OCI-LY7 (cell line): ENCODE measurements around the gene HPCA. TPM values are rescaled to one million over a fixed set of nuclear protein-coding genes. Genes with fewer than 3 reads are reported as not detected.

Source experiments
- BruUV-seq: library from RNA; stranded (reverse); fragments of 400-500 nt; replicated peaks from 2 replicates; lab custom pipeline; 2021; lab: Mats Ljungman, UMichigan
- CTCF ChIA-PET: fragments of 300-600 bp; sonication (Branson Sonifier 250); formaldehyde crosslinking; loops from one replicate; lab custom pipeline; 2022; ENCODE audit warnings: antibody characterized with exemption; ENCODE audit not compliant: unreplicated experiment; lab: Charles Lee
- POLR2A ChIA-PET: fragments of 300-600 bp; sonication (Branson Sonifier 250); formaldehyde crosslinking; loops from one replicate; lab custom pipeline; 2022; ENCODE audit warnings: antibody characterized with exemption; lab: Charles Lee
- DNase-seq: peaks from one replicate; pipeline ENCODE4 v3.0.0-alpha.2; 2015; ENCODE audit warnings: low spot score
- H2AFZ ChIP-seq: fragments of 200-600 bp; sonication (generic), shearing (Covaris generic); 2 replicates; pipeline ENCODE4 v1.6.1; 2014; ENCODE audit warnings: mild to moderate bottlenecking, antibody characterized with exemption, low read length, moderate library complexity
- H3K27ac ChIP-seq: fragments of 200-600 bp; sonication (generic); 2 replicates; pipeline ENCODE4 v1.5.1; 2014; ENCODE audit warnings: mixed run types, low read depth, mild to moderate bottlenecking, moderate library complexity, low read length, inconsistent platforms; ENCODE audit not compliant: poor library complexity, severe bottlenecking
- H3K36me3 ChIP-seq: fragments of 200-600 bp; sonication (generic); 2 replicates; pipeline ENCODE4 v1.6.1; 2014; ENCODE audit warnings: mild to moderate bottlenecking, antibody characterized with exemption, low read length, moderate library complexity, mixed read lengths; ENCODE audit not compliant: insufficient read depth
- H3K4me1 ChIP-seq: fragments of 200-600 bp; sonication (generic); 2 replicates; pipeline ENCODE4 v1.5.1; 2014; ENCODE audit warnings: mild to moderate bottlenecking, low read length; ENCODE audit not compliant: insufficient read depth, poor library complexity, severe bottlenecking
- H3K4me2 ChIP-seq: fragments of 200-600 bp; sonication (generic); 2 replicates; pipeline ENCODE4 v1.6.1; 2014; ENCODE audit warnings: mild to moderate bottlenecking, low read length
- H3K4me3 ChIP-seq: fragments of 200-600 bp; sonication (generic); 2 replicates; pipeline ENCODE4 v1.5.1; 2014; ENCODE audit warnings: mild to moderate bottlenecking, low read depth, low read length; ENCODE audit not compliant: poor library complexity, severe bottlenecking
- H3K79me2 ChIP-seq: fragments of 200-600 bp; sonication (generic); 2 replicates; pipeline ENCODE4 v1.6.1; 2016; ENCODE audit warnings: low read depth, mild to moderate bottlenecking, low read length, moderate library complexity, mixed read lengths; ENCODE audit not compliant: insufficient read depth
- H3K9me2 ChIP-seq: fragments of 200-600 bp; sonication (generic); 2 replicates; pipeline ENCODE4 v1.6.1; 2016; ENCODE audit warnings: mild to moderate bottlenecking, low read length, mixed read lengths; ENCODE audit not compliant: insufficient read depth
- H3K9me3 ChIP-seq: fragments of 200-600 bp; sonication (generic); 2 replicates; pipeline ENCODE4 v1.6.1; 2014; ENCODE audit warnings: mild to moderate bottlenecking, mixed run types, low read length, mixed read lengths
- H4K20me1 ChIP-seq: fragments of 200-600 bp; sonication (generic); 2 replicates; pipeline ENCODE4 v1.6.1; 2014; ENCODE audit warnings: mild to moderate bottlenecking, antibody characterized with exemption, low read length, moderate library complexity, mixed read lengths; ENCODE audit not compliant: insufficient read depth
- CTCF ChIP-seq: fragments of 200-600 bp; sonication (generic); conservative IDR thresholded peaks from 2 replicates; pipeline ENCODE4 v1.5.1; 2014; ENCODE audit warnings: mild to moderate bottlenecking, antibody characterized with exemption, low read length, moderate library complexity, mixed read lengths
- EZH2phosphoT487 ChIP-seq: fragments of 200-600 bp; sonication (generic); IDR thresholded peaks from 2 replicates; pipeline ENCODE4 v1.6.1; 2018; ENCODE audit warnings: low read depth, borderline replicate concordance, mild to moderate bottlenecking, mixed run types, antibody characterized with exemption, low read length, moderate library complexity, mixed read lengths
- intact Hi-C: fragments of 100-400 bp; cut with micrococcal nuclease; formaldehyde crosslinking; loops from one replicate; pipeline ENCODE4 v1.10.0; 2022; ENCODE audit not compliant: unreplicated experiment
- total RNA-seq, 2 experiments: library from RNA; depleted of rRNA in 1 of 2; stranded (reverse); fragments of >200 nt in 1 of 2; shearing (Covaris generic) in 1 of 2; gene quantifications; 2 replicates each; pipeline ENCODE4 v1.2.3, GENCODE V29; 2014 to 2022

HPCA gene
- total RNA-seq, 2 experiments from 2014 or later = 0.36 to 3.3 TPM

GRCh38 chr1:32915766-32916706 lies 29.7 kb downstream of the HPCA start:
- Histone ChIP-seq H3K4me3 (no peak overlapping the region), H3K9me3 (no peaks in the 10 kb centered on the region), H3K79me2 (no peaks in the 10 kb centered on the region), H3K4me1 (no peaks in the 10 kb centered on the region), H3K36me3 (no peaks in the 10 kb centered on the region), H4K20me1 (no peaks in the 10 kb centered on the region), H2AFZ (no peak overlapping the region), H3K4me2 (no peak overlapping the region), H3K9me2 (no peaks in the 10 kb centered on the region), H3K27ac (no peak overlapping the region)
- ChIA-PET POLR2A (no interaction called here), CTCF (no interaction called here)
- intact Hi-C loops = no loop called here
- no TSS peak for BruUV-seq
- no peak for DNase-seq
- no peak for TF ChIP-seq EZH2phosphoT487
- TF ChIP-seq CTCF = no peak

GRCh38 chr1:32917521-32917920 lies 31.2 kb downstream of the HPCA start:
- H3K36me3 ChIP-seq = no peaks in the 10 kb centered on the region
- ChIA-PET CTCF (no interaction called here), POLR2A (no interaction called here)
- no peak for TF ChIP-seq EZH2phosphoT487
- no peak for TF ChIP-seq CTCF
- no peaks in the 10 kb centered on the region for H3K9me2 ChIP-seq
- no peak for DNase-seq
- intact Hi-C loops = no loop called here
- H3K4me1 ChIP-seq = no peaks in the 10 kb centered on the region
- no peaks in the 10 kb centered on the region for H4K20me1 ChIP-seq
- no TSS peak for BruUV-seq
- H3K9me3 ChIP-seq = no peaks in the 10 kb centered on the region
- no peak overlapping the region for H3K4me3 ChIP-seq
- H2AFZ ChIP-seq = no peak overlapping the region
- H3K27ac ChIP-seq = no peak overlapping the region
- no peaks in the 10 kb centered on the region for H3K79me2 ChIP-seq
- H3K4me2 ChIP-seq = no peak overlapping the region

- Histone ChIP-seq H3K27ac (no peak overlapping the region), H3K36me3 (no peaks in the 10 kb centered on the region), H3K4me2 (no peak overlapping the region), H4K20me1 (no peaks in the 10 kb centered on the region), H3K9me3 (no peaks in the 10 kb centered on the region), H3K4me3 (no peak overlapping the region), H3K4me1 (no peaks in the 10 kb centered on the region), H3K9me2 (no peaks in the 10 kb centered on the region), H2AFZ (no peak overlapping the region), H3K79me2 (no peaks in the 10 kb centered on the region)
- ChIA-PET POLR2A (interaction anchor here (0.5 kb wide), 1 partner anchor 42 kb away, joined by 3 read pairs; no protein-coding TSS in a partner anchor), CTCF (no interaction called here)
- TF ChIP-seq CTCF (no peak), EZH2phosphoT487 (no peak)
- intact Hi-C loops = no loop called here
- DNase-seq = no peak
- BruUV-seq = no TSS peak
Observed at GRCh38 chr1:32918179-32918578, 31.9 kb downstream of the HPCA start.
